ENCODE data around the gene MARK4.
"Not testable (repeated sequence)": the region's sequence is repeated elsewhere in the genome, so short reads cannot be mapped to it uniquely, and the experiment has no call there.

Gene MARK4

DNA sequence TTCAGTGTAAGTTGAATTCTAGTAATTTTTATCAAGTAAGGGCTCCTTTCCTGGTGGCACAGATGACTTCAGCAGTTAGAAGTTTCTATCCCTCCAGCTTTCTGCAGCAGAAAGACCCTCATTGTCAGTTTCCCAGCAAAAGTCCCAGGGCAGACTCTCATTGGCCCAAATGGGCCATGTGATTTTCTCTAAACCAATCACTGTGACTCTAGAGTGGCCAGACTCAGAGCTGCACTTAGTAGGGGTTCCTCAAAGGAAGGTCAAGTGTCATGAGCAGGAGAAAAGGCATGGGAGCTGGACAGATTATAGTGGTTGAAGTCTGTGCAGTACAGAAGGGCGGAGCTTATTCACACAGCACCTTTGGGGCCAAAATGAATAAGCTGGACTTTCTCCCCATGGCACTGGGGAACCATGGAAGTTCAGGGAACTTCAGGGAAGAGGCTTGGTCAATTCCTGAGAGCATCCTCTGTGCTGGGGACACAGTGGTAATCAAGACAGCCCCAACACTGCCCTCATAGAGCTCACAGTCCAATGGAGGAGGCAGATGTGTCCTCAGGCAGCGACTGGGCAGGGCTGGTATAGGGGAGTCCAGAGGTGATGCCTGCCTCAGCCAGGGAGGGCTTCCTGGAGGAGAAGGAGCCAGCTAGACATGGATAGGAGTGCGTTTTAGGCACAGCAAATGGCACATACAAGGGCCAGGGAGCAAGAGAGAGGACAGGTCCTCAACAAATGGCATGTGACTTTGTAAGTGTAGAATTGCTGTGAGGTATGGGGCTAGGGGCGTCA lies 53.3 kb downstream of the MARK4 start:
- DNase-seq (ENCODE audit: low read depth in 2 of 2): no peak

DNA sequence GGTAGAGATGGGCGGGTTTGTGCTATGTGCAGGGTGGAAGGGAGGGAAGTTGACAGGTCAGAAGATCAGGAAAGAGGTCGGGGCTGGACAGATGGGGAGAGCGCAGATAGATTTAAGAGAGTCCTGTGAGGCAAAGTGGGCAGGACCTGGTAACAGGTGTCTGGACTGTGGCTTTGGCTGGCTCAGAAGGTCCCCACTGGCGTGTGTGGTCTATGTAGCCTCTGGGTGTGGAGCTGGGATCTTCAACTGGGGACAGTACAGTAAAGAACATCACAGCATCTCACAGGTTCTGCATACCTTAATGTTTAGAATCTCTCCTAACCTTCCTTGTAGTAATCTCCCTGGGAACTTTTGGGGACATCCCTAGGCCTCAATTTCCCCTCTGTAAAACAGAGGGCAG lies 53.9 kb downstream of the MARK4 start:
- no peak for DNase-seq (ENCODE audit: low read depth in 2 of 2)

DNA sequence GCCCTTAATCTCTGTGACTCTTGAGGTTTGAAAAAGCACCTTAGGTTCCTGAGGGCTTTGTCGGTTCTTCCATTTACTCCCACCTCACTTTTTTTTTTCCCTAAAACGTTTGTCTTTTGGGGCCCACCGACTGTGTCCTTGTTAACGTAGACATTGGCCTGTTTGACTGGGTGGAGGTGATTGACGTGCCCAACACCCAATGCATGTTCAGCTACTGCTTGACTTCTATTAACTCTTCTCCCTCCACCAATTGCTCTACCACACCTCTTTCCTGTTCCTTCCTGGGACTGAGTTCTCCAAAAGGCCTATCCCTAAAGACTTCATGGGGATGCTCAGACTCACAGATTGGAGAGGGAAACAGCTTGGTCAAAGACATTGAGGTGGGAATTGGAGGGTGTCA lies 54.4 kb downstream of the MARK4 start:
- no peak for DNase-seq (ENCODE audit: low read depth in 2 of 2)

DNA sequence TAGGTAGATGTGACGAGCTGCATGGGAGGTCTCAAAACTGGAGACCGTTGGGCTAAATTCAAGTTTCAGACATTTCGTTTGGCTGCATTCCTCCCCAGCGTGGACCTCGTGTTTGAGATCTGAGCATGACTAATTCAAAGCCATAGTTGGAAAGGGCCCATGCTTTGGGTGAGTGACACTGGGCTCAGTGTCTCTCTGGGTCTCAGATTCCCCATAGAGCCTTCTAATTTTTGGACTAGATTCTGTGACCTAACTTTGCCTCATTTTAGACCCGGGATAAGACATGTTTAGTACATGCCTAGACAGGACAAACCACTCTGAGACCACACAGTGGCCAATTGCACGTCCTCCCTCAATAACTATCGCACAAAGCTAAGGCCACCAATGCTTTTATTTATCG lies 55.0 kb downstream of the MARK4 start:
- DNase-seq (ENCODE audit: low read depth in 2 of 2): no peak

DNA sequence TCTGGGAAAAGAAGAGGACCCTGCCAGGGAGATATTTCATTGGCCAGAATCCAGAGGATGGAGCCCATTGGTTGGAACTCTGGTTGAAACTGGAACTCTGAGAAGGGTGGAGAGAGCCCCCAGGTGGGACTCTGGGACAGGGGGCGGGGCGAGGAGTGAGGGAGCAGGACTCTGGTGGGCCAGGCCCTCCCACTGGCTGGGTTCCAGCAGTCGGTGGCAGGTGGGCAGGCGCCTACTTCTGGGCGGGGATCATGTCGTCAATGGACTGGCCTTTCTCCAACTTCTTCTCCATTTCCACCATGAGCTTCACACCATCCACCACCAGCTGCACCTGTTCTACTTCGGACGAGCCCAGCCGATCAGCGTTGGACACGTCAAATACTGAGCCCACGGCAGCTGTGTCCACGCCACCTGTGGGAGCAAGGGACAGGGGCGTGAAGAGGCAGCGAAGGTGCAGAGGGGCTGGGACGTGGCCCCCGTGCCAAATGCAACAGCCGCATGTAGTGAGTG lies 55.5 kb downstream of the MARK4 start:
- DNase-seq (ENCODE audit: low read depth in 2 of 2): no peak

DNA sequence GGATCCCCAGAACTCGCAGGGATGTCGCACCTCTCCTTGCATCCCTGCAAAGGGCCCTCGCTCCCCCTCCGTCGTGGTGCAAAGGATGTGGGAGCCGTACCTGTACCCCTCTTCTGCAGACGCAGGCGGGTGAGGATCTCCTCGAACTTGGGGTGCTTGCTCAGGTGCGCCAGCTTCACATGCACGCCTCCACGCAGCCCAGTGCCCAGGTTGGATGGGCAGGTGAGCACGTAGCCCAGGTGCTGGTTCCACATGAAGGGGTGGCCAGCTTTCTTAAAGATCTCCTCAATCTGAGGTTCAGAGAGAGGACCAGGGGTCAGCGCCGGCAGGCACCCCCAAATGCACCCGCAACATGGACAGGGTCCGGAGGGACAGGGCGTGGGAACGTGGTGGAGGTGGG lies 56.3 kb downstream of the MARK4 start:
- no peak for DNase-seq (ENCODE audit: low read depth in 2 of 2)

DNA sequence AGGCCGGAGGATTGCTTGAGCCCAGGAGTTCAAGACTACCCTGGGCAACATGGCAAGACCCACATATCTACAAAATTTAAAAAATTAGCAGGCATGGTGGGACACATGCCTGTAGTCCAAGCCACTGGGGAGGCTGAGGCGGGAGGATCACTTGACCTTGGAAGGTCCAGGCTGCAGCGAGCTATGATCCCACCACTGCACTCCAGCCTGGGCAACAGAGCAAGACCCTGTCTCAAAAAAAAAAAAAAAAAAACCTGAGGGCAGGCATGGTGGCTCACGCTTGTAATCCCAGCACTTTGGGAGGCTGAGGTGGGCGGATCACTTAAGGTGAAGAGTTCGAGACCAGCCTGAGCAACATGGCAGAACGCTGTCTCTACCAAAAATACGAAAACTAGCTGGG lies 58.3 kb downstream of the MARK4 start:
- DNase-seq (ENCODE audit: low read depth in 2 of 2): not testable (repeated sequence)

DNA sequence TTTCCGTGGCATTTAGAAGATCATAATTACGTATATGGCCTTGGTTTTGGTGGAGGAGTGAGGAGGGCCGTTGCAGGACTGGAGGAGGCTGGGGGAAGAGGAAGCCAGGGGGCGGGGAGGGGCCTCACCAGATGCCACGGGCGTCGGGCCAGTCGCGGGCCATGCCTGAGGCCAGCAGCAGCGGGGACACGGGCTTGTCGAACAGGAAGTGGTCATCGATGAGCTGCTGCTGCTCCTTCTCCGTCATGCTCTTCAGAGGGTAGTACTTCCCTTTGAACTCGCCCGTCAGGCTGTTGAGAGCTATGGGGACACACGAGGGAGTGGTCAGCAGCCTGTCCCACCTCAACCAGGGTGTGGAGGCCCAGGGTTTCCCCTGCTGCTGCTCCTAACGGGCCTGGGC lies 60.5 kb downstream of the MARK4 start:
- no peak for DNase-seq (ENCODE audit: low read depth in 2 of 2)

DNA sequence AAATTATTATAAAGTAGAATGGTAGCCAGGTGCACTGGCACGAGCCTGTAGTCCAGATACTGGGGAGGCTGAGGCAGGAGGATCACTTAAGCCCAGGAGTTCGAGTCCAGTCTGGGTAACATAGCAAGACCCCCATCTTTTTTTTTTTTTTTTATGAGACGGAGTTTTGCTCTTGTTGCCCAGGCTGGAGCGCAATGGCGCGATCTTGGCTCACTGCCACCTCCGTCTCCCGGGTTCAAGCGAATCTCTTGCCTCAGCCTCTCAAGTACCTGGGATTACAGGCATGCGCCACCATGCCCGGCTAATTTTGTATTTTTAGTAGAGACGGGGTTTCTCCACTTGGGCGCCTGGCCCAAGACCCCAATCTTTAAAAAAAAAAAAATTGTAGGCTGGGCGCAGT lies 61.2 kb downstream of the MARK4 start:
- DNase-seq (ENCODE audit: low read depth in 2 of 2): not testable (repeated sequence)

DNA sequence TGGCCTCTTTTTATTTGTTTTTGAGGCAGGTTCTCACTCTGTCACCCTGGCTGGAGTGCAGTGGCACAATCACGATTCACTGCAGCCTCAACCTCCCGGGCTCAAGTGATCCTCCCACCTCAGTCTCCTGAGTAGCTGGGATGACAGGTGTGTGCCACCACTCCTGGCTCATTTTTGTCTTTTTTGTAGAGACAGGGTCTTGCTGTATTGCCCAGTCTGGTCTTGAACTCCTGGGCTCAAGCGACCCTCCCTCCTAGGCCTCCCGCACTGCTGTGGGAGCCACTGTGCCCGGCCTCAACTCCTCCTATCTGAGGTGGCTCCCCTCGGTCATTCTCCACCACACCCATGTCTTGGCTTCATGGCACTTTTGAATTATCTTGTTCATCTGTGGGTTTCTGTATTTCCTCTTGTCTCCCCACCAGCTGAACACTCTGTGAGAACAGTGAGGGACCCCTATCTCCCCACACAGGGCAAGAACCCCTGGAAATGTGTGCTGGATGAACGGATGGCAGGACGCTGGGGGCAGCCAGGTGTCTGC lies 63.7 kb downstream of the MARK4 start:
- DNase-seq (ENCODE audit: low read depth in 2 of 2): no peak

DNA sequence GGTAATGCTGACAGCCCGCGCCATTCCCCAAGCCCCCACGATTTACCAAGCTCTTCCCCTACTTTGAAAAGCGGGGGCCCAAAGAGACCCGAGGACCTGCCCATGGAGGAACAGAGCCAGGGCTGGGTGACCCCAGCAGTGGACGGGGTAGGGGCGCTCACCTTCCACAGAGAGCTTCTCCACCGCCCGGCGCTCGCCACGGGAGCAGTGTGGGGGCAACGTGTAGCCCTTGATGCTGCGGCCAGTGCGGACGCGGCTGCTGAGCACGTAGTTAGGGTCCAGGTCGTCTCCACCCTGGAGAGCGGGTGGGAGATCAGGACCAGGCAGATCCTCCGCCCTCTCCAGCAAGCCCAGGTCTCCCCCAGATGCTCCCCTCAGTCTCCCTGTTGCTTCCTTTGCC lies 64.2 kb downstream of the MARK4 start:
- no peak for DNase-seq (ENCODE audit: low read depth in 2 of 2)

DNA sequence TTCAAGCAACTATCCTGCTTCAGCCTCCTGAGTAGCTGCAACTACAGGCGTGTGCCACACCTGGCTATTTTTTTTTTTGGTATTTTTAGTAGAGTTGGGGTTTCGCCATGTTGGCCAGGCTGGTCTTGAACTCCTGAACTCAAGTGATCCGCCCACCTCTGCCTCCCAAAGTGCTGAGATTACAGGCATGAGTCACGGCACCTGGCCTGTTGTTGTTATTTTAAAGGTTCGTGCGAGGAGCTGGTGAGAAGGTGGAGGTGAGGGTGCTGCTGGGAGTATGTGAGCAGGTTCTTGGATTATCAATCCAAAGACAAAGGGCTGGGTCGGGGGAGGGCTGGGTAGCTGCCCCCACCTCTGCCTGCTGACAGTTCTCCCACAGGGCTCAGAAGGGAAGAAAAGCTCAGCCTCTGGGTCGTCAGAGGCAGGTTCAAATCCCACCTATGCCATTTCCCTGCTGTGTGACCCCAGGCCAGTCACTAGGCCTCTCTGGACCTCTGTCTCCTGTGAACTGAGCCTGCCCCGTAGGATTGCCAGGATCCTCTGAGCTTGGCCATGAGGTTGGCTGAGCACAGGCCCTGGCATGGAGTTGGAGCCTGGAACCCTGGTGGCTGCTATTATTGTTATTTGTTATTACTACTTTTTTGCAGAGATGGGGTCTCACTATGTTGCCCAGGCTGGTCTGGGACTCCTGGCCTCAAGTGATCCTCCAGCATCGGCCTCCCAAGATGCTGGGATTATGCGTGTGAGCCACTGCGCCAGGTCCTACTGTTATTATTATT lies 70.1 kb downstream of the MARK4 start:
- DNase-seq (ENCODE audit: low read depth in 2 of 2): no peak

DNA sequence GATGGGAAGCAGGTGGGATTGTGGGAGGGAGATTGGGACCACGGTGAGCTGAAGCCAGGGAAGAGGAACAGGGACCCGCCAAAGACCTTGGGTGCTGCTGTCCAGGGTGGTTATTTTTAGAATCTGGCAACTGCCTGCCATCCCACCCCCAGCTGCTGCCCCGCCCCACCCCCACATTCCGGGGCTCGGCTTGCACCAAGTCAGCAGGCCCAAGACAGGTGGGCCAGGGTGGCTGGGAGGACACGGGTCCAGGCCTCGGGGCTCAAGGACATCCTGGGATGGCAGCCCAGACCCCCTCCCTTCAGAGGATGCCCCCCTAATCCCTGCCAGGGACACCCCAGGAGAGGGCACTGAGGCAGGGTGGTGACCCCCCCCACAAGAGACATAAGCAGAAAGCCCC lies 70.8 kb downstream of the MARK4 start:
- no peak for DNase-seq (ENCODE audit: low read depth in 2 of 2)

DNA sequence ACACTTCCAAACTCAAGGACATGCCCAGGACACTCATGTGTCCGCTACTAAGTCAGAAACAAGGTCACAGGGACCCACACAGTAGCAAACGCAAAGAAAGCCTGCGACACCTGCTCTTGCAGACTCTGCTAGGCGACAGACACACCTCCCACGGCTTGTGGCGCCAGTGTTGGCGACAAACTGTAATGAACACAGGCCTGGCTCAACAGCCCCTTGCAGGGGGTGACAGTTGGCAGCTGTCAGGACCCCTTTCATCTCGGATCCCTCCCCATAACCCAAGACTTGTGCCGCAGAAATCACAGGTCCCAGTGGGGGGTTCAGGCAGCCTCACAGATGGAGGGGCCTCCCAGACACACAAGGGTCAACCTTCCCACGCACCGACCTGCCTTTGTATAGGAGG lies 71.2 kb downstream of the MARK4 start:
- DNase-seq (ENCODE audit: low read depth in 2 of 2): no peak

DNA sequence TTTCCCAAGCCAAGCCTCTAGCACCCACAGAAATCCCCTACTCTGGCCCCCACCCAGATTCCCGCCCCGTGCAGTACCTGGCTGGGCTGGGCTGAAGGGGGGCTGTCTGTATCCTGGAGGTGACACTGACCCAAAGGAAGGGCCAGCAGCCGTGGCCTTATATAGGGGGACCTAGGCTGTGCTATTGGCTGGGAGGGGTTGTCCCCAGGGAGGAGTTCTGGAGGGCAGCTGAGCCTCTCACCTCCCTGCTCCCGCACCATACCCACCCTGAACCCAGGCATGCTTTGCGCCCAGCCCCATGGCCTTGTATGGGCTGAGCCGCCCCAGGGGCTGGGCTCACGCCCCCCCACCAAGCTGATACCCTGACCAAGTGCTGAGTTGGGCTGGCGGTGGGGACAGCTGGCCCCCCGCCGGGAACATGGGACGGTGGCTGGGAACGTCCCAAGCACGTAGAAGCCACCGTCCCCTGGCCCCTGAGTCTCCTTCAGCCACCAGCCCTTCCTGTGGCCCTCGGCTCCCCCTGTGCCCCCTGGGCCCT lies 71.7 kb downstream of the MARK4 start, which contains the start of gene CKM:
Gene CKM, minus strand, starts transcription at position 132 of the 538 bp plus-strand sequence. CDS start 3,162 bp downstream, outside the sequence.
- no peak for DNase-seq (ENCODE audit: low read depth in 2 of 2)

DNA sequence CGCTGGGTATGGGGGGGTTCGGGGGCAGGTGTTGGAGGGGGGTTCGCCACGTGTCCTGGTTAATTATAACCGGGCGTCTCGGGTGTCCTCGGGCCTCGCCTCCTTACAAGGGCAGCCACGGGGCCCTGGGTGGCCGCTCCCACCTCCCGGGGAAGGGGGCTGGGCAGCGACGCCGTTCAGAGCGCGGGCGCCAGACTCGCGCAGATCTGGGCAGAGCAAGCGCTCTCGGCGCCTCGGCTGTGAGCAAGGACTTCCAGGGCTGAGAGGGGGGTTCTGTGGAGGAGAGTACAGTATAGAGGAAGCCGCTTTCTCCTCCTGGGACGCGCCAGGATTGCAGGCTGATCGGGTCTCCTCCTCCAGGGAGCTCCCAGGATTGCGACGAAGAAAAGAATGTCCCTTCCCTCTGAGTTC lies 72.6 kb downstream of the MARK4 start:
- DNase-seq (ENCODE audit: low read depth in 2 of 2): no peak

DNA sequence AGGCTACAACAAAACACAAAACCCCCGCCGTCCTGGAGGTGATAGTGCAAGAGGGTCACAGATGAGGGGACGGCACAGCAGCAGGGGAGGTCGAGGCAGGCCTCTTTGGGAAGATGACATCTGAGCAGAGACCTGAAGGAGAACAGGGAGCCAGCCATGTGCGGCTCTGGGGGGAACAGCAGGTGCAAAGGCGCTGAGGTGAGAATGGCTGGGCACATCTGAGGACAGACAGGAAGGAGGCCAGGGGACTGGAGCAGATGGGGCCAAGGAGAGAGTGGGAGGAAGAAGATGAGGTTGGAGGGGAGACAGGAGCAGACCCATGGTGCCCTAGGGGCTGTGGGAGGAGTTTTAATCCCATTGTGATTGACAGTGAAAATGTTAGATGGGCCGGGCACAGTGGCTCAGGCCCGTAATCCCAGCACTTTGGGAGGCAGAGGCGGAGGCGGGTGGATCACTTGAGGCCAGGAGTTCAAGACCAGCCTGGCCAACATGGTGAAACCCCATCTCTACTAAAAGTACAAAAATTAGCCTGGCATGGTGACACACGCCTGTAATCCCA lies 73.4 kb downstream of the MARK4 start:
- no peak for DNase-seq (ENCODE audit: low read depth in 2 of 2)

DNA sequence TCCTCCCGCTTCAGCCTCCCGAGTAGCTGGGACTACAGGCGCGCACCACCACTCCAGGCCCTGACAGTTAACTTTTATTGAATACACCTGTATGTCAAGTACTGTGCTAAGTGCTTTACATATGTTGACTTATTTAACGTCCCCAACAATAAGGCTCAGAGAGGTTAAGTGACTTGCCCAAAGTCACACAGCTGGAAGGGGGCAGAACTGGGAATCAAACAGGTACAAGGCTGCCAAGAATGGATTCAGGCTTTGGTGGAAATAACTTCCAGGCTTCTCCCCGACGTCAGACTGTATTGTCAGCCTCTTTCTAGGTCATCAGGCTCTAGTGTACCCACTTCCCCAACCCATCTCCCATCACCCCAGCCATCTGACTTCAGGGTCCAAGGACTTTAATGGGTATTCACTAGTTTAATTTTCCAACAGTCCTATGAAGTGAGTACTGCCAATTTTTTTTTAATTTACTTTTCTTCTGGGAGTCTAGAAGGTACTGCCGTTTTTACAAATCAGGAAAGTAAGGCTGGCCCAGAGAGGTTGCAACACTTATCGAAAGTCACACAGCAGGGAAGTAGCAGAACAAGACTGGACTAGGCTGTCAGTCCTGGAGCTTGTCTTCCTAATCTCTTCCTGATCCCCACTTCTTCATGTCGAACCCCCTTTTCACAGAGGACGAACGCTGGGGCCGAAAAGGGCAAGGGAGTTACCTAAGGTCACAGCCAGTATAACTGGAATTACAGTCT lies 76.5 kb downstream of the MARK4 start:
- DNase-seq (ENCODE audit: low read depth in 2 of 2): no peak

DNA sequence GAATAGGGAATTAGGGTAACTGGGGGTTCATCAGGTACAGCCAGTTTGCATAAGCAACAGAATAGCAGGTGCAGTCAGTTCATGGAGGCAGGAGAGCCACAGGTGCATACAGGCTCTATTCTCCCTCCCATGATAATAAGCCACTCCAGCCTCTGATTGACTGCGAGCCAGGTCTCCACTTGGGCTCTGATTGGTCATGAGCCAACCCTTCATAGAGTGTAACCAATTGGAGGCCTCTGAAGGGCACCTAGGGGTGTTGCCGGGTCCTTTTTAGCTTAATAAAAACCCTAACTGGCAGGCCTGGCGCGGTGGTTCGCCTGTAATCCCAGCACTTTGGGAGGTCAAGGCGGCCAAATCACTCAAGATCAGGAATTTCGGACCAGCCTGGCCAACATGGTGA lies 80.3 kb downstream of the MARK4 start:
- DNase-seq (ENCODE audit: low read depth in 2 of 2): no peak

DNA sequence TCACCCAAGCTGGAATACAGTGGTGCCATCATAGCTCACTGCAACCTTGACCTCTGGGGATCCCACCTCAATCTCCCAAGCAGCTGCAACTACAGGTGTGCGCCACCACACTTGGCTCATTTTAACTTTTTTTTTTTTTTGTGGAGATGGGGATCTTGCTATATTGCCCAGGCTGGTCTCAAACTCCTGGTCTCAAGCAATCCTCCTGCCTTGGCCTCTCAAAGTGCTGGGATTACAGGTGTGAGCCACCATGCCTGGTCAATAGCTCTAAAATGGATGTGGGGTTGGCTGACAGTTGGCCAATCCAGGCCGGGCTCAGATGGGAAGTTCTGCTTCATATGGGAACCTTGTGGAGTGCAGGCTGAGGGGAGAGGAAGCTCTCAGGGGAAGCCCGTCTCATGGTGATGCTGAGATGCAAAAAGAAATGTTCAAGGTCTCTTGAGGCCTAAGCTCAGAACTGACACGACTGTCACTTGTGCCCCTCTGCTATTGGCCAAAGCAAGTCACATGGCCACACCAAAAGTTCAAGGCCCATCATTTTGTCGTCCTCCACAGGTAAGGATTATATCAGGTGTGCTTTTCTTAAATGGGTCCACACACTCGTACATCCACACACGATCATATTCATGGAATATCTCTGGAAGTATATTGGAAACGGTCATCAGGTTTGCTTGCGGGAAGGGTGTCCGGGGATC lies 82.7 kb downstream of the MARK4 start:
- DNase-seq (ENCODE audit: low read depth in 2 of 2): no peak

DNA sequence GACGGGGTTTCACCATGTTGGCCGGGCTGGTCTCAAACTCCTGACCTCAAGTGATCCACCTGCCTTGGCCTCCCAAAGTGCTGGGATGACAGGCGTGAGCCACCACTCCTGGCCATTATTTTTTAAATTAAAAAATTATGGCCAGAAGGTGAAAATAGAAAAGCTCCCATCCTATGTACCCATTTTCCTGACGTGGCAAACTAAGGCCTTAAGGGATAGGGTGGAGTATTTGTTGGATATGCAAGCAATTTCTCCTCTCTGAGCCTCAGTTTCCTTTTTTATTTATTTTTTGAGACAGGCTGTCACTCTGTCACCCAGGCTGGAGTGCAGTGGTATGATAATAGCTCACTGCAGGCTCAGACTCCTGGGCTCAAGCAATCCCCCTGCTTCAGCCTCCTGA lies 83.8 kb downstream of the MARK4 start:
- DNase-seq (ENCODE audit: low read depth in 2 of 2): not testable (repeated sequence)

All from activated CD4-positive, alpha-beta T cell treated with anti-CD3 and anti-CD28 coated beads for 24 hours (primary cell).